ENCODE data around the gene CGA.

GRCh38 chr6:87115402-87116135 lies 20.7 kb upstream of the CGA start:
- TF ChIP-seq, protein P1, sequence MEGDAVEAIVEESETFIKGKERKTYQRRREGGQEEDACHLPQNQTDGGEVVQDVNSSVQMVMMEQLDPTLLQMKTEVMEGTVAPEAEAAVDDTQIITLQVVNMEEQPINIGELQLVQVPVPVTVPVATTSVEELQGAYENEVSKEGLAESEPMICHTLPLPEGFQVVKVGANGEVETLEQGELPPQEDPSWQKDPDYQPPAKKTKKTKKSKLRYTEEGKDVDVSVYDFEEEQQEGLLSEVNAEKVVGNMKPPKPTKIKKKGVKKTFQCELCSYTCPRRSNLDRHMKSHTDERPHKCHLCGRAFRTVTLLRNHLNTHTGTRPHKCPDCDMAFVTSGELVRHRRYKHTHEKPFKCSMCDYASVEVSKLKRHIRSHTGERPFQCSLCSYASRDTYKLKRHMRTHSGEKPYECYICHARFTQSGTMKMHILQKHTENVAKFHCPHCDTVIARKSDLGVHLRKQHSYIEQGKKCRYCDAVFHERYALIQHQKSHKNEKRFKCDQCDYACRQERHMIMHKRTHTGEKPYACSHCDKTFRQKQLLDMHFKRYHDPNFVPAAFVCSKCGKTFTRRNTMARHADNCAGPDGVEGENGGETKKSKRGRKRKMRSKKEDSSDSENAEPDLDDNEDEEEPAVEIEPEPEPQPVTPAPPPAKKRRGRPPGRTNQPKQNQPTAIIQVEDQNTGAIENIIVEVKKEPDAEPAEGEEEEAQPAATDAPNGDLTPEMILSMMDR (IDR thresholded peaks at IDR 0.05; ENCODE audit: low read length), result no peak
- no peak for TF ChIP-seq EZH2 (IDR thresholded peaks at IDR 0.05; ENCODE audit: borderline replicate concordance, low read length)
